Activated B cell treated with CpG ODN at 0.5 μM for 24 hours (primary cell): ENCODE measurements around the gene SHISAL1. TPM values are rescaled to one million over a fixed set of nuclear protein-coding genes. Genes with fewer than 3 reads are reported as not detected.

Source experiments
- ATAC-seq: fragments of 200-7000 bp; cut with Tn5 transposase; one replicate; pipeline ENCODE4 v1.10.0; 2021; ENCODE audit warnings: low read depth, mild to moderate bottlenecking, moderate library complexity
- CTCF ChIA-PET: fragments of 350-600 bp; sonication (Branson Sonifier 250); formaldehyde crosslinking; loops from one replicate; lab custom pipeline; 2021; ENCODE audit warnings: antibody characterized with exemption; lab: Charles Lee
- POLR2A ChIA-PET: fragments of 350-600 bp; sonication (Branson Sonifier 250); formaldehyde crosslinking; loops from one replicate; lab custom pipeline; 2021; ENCODE audit warnings: antibody characterized with exemption; lab: Charles Lee
- DNase-seq: peaks from one replicate; pipeline ENCODE4 v3.0.0; 2022
- H3K27ac Mint-ChIP-seq: one replicate; pipeline ENCODE4 v1.8.0; 2020; ENCODE audit warnings: mixed read lengths
- H3K27me3 Mint-ChIP-seq: one replicate; pipeline ENCODE4 v1.8.0; 2021; ENCODE audit warnings: mixed read lengths
- H3K36me3 Mint-ChIP-seq: one replicate; pipeline ENCODE4 v1.8.0; 2021; ENCODE audit warnings: low read depth, mixed read lengths
- H3K4me1 Mint-ChIP-seq: one replicate; pipeline ENCODE4 v1.8.0; 2021; ENCODE audit warnings: mixed read lengths
- H3K4me3 Mint-ChIP-seq: one replicate; pipeline ENCODE4 v1.8.0; 2020; ENCODE audit warnings: mild to moderate bottlenecking, mixed read lengths
- H3K9me3 Mint-ChIP-seq: one replicate; pipeline ENCODE4 v1.8.0; 2020; ENCODE audit warnings: mixed read lengths
- CTCF ChIP-seq: fragments of 200-600 bp; IDR thresholded peaks from one replicate; pipeline ENCODE4 v1.8.0; 2022; ENCODE audit warnings: antibody characterized with exemption, mild to moderate bottlenecking
- intact Hi-C: fragments of 100-400 bp; cut with micrococcal nuclease; formaldehyde crosslinking; loops from one replicate; pipeline ENCODE4 v1.15.1; 2024
- total RNA-seq: library from RNA; stranded (reverse); gene quantifications from 2 replicates; pipeline ENCODE4 v1.2.3, GENCODE V29; 2022

The SHISAL1 gene
- total RNA-seq, 1 donor from 2014 or later, result not detected

GRCh38 chr22:44266796-44267760 lies 45.7 kb downstream of the SHISAL1 start:
- no peak for ATAC-seq

GRCh38 chr22:44263547-44263946 lies 49.2 kb downstream of the SHISAL1 start:
- ChIA-PET CTCF (no interaction called here), POLR2A (no interaction called here)
- no peaks in the 10 kb centered on the region for H3K36me3 Mint-ChIP-seq
- H3K4me3 Mint-ChIP-seq, result no peak overlapping the region
- TF ChIP-seq CTCF, result no peak
- no peak for DNase-seq
- H3K9me3 Mint-ChIP-seq, result no peaks in the 10 kb centered on the region
- ATAC-seq, result no peak
- H3K4me1 Mint-ChIP-seq, result no peaks in the 10 kb centered on the region
- no peak overlapping the region for H3K27ac Mint-ChIP-seq
- intact Hi-C loops, result no loop called here
- peaks cover 6% of the 10 kb centered on the region for H3K27me3 Mint-ChIP-seq

More at GRCh38 chr22:44266796-44267760, 45.7 kb downstream of the SHISAL1 start:
- Mint-ChIP-seq H3K4me3 (no peak overlapping the region), H3K36me3 (no peaks in the 10 kb centered on the region), H3K27ac (no peak overlapping the region), H3K4me1 (no peaks in the 10 kb centered on the region), H3K27me3 (peaks cover 6% of the 10 kb centered on the region), H3K9me3 (no peaks in the 10 kb centered on the region)
- ChIA-PET CTCF (no interaction called here), POLR2A (no interaction called here)
- intact Hi-C loops, result no loop called here
- no peak for TF ChIP-seq CTCF
- no peak for DNase-seq

- peak; percentile 10 for DNase-seq
- intact Hi-C loops, result no loop called here
- no peak for TF ChIP-seq CTCF
- Mint-ChIP-seq H3K27ac (no peak overlapping the region), H3K9me3 (no peaks in the 10 kb centered on the region), H3K27me3 (peaks cover 7% of the 10 kb centered on the region), H3K4me3 (no peak overlapping the region), H3K36me3 (no peaks in the 10 kb centered on the region), H3K4me1 (no peaks in the 10 kb centered on the region)
- ChIA-PET POLR2A (no interaction called here), CTCF (no interaction called here)
- no peak for ATAC-seq
Observed at GRCh38 chr22:44261861-44262595, 50.7 kb downstream of the SHISAL1 start.

- intact Hi-C loops, result no loop called here
- H3K27ac Mint-ChIP-seq, result no peak overlapping the region
- H3K4me1 Mint-ChIP-seq, result no peaks in the 10 kb centered on the region
- POLR2A ChIA-PET, result no interaction called here
- no peak overlapping the region for H3K4me3 Mint-ChIP-seq
- peaks cover 13% of the 10 kb centered on the region for H3K27me3 Mint-ChIP-seq
- H3K36me3 Mint-ChIP-seq, result no peaks in the 10 kb centered on the region
- no peak for TF ChIP-seq CTCF
- DNase-seq (peak; percentile 1), ATAC-seq (no peak)
- no peaks in the 10 kb centered on the region for H3K9me3 Mint-ChIP-seq
- CTCF ChIA-PET, result interaction anchor here (0.6 kb wide), 1 partner anchor 222 kb away, joined by 3 read pairs; no protein-coding TSS in a partner anchor
Observed at GRCh38 chr22:44261164-44261860, 51.4 kb downstream of the SHISAL1 start.
